HG03135 (cell line): Measurements from ENCODE around the gene CWF19L2.
"Not testable (repeated sequence)": the region's sequence is repeated elsewhere in the genome, so short reads cannot be mapped to it uniquely, and the experiment has no call there.

Experiments
- ATAC-seq: cut with Tn5 transposase; IDR thresholded peaks from one replicate; pipeline ENCODE4 v1.9.1; 2021; ENCODE audit warnings: mild to moderate bottlenecking, moderate library complexity; ENCODE audit not compliant: unreplicated experiment

CWF19L2 gene

GRCh38 chr11:107457558-107458271, at the start of gene CWF19L2:
CWF19L2 (minus strand) TSS chr11:107457825; CDS start chr11:107457816, 9 bp downstream.
- ATAC-seq, result peak; percentile 97

- ATAC-seq, result no peak
Measured at GRCh38 chr11:107505647-107506225, 48.1 kb upstream of the CWF19L2 start.

- ATAC-seq, result no peak
Measured at GRCh38 chr11:107504981-107505380, 47.4 kb upstream of the CWF19L2 start.

GRCh38 chr11:107501713-107502112, 44.1 kb upstream of the CWF19L2 start:
- no peak for ATAC-seq

- not testable (repeated sequence) for ATAC-seq
Measured at GRCh38 chr11:107497371-107497770, 39.7 kb upstream of the CWF19L2 start.

GRCh38 chr11:107496011-107496410, 38.4 kb upstream of the CWF19L2 start:
- ATAC-seq, result no peak

- ATAC-seq, result no peak
Measured at GRCh38 chr11:107494055-107494454, 36.4 kb upstream of the CWF19L2 start.

GRCh38 chr11:107493117-107493516, 35.5 kb upstream of the CWF19L2 start:
- no peak for ATAC-seq

GRCh38 chr11:107490836-107491235, 33.2 kb upstream of the CWF19L2 start:
- no peak for ATAC-seq

GRCh38 chr11:107482234-107482633, 24.6 kb upstream of the CWF19L2 start:
- no peak for ATAC-seq

- ATAC-seq, result no peak
Measured at GRCh38 chr11:107478922-107479321, 21.3 kb upstream of the CWF19L2 start.

GRCh38 chr11:107477820-107478219, 20.2 kb upstream of the CWF19L2 start:
- ATAC-seq, result no peak

GRCh38 chr11:107473792-107474191, 16.2 kb upstream of the CWF19L2 start:
- ATAC-seq, result no peak

GRCh38 chr11:107472966-107473365, 15.3 kb upstream of the CWF19L2 start:
- ATAC-seq, result no peak

GRCh38 chr11:107468596-107468995, 11.0 kb upstream of the CWF19L2 start:
- ATAC-seq, result no peak

GRCh38 chr11:107467696-107468095, 10.1 kb upstream of the CWF19L2 start:
- no peak for ATAC-seq

- not testable (repeated sequence) for ATAC-seq
Measured at GRCh38 chr11:107466275-107466866, 8.7 kb upstream of the CWF19L2 start.

- peak; percentile 51 for ATAC-seq
Measured at GRCh38 chr11:107457205-107457557, 444 bp downstream of the CWF19L2 start.

GRCh38 chr11:107453594-107454286, 3.9 kb downstream of the CWF19L2 start:
- no peak for ATAC-seq

- ATAC-seq, result no peak
Measured at GRCh38 chr11:107446822-107447431, 10.7 kb downstream of the CWF19L2 start.

GRCh38 chr11:107442715-107443215, 14.9 kb downstream of the CWF19L2 start:
- no peak for ATAC-seq
